Mesodermal cell (in vitro differentiated cells): ENCODE data around the gene ZNF497. TPM values are rescaled to one million over a fixed set of nuclear protein-coding genes. Genes with fewer than 3 reads are reported as not detected.
A peak's percentile ranks its signal among the peaks of the same experiment; 100 is the strongest.
"Not testable (repeated sequence)": the region's sequence is repeated elsewhere in the genome, so short reads cannot be mapped to it uniquely, and the experiment has no call there.

ENCODE experiments used
- H3K27ac ChIP-seq: 2 replicates; pipeline ENCODE4 v1.7.0; 2013; ENCODE audit warnings: mild to moderate bottlenecking, low read depth, low read length, moderate library complexity; ENCODE audit not compliant: severe bottlenecking
- H3K36me3 ChIP-seq: 2 replicates; pipeline ENCODE4 v1.7.1; 2013; ENCODE audit warnings: mild to moderate bottlenecking, low read length, moderate library complexity; ENCODE audit not compliant: control insufficient read depth, insufficient read depth
- H3K4me1 ChIP-seq: one replicate; pipeline ENCODE4 v1.7.1; 2013; ENCODE audit warnings: mild to moderate bottlenecking, low read length; ENCODE audit not compliant: insufficient read depth, control insufficient read depth, poor library complexity, severe bottlenecking
- H3K4me3 ChIP-seq: 2 replicates; pipeline ENCODE4 v1.7.0; 2013; ENCODE audit warnings: low read length, control low read depth, mild to moderate bottlenecking; ENCODE audit not compliant: insufficient read depth, poor library complexity, severe bottlenecking; ENCODE audit errors: extremely low read depth
- H3K9me3 ChIP-seq: 2 replicates; pipeline ENCODE4 v1.7.1; 2013; ENCODE audit warnings: mild to moderate bottlenecking, low read length, moderate library complexity; ENCODE audit not compliant: control insufficient read depth
- WGBS, 2 experiments: methylation state at CpG; one replicate each; pipeline ENCODE4 v1.1.5; 2013; ENCODE audit warnings: missing lambda C conversion rate in 2 of 2; ENCODE audit not compliant: insufficient coverage in 2 of 2; 5-methylcytosine and 5-hydroxymethylcytosine counted together
- polyA plus RNA-seq, 2 experiments: library from polyadenylated mRNA; stranded (reverse); fragments of 50-300 nt; gene quantifications; one replicate each; pipeline ENCODE4 v1.2.3, GENCODE V29; 2013

ZNF497 gene
- 1.6 TPM for polyA plus RNA-seq (2013, experiment 1 of 2)
- 1.2 TPM for polyA plus RNA-seq (2013, experiment 2 of 2)

DNA sequence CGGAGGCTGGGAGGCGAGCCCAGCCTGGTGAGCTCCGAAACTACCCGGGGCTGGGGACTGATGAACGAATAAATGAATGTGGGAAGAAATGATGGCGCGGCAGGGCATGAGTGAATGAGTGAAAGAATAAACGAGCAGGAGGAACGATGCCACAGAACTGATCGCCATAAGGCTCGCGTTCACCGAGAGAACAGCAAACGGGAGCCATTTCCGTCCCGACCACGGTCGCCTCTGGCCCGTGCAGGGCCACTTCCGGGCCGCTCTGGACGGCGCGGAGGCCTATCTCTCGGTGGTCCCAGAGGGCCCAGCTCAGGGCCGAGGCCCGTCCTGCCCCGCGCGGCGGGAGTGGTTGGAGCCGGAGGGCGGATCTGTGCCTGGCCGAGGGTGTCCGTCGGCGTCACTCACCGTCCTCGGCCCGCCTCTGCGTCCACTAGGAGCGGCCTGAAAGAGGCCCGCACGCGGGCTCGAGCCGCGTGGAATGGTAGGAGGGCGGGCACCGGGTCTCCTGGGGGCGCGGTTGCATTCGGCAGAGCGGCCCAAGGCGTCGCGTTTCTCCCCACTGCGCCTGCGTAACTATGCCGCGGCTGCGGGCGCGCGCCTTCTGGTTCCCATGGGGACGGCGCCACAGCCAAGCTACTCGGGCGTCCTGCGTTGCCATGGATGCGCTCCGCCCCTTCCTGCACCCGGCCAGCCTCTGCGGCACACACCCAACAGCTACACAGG lies at the start of gene ZNF497:
Gene ZNF497, minus strand, starts transcription at position 480 of the 723 bp plus-strand sequence. CDS start 5,116 bp downstream, outside the sequence.
- Histone ChIP-seq H3K4me3 (peak within 1 kb of the TSS; percentile 78), H3K36me3 (no peaks in the 10 kb centered on the region), H3K9me3 (no peaks in the 10 kb centered on the region), H3K4me1 (peaks cover 3% of the 10 kb centered on the region), H3K27ac (peak within 1 kb of the TSS; percentile 92)
- WGBS, 2 experiments = 0 to 1% methylated on average over 69 to 74 of the region's 74 CpGs

DNA sequence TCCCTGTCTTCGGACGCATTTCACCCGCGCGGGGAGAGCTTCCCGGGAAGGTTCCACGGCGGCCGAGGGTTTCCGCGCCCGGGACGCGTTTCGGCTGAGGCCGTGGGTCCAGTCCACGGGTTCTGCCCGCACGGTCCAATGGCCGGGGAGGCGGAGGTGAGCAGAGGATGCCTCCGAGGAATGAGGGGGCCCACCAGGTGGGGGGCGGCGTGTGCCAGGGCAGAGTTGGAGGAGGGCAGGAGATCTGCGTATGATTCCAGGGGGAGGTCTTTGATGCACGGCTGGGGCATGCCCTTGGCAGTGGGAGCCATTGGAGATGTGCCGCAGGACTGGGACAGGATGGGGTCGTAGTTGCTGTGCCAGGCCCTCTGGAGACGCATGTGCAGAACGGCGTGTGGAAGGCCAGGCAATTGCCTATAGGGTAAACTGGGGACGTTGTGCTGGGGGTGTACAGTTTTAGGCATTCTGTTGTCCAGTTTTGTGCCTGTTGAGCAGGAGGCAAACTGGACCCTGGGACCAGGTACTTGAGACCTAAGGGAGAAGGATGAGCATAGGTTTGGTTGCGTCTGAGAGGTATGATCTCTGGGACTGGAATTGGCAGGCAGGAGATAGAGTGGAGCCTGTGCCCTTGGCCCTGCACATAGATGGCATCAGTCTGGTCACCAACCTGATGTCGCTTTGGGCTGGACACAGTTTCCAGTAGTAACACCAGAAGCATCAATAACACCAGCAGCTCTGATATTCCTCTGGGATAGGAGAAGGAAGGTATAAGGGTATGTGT lies 46.6 kb upstream of the ZNF497 start:
- Histone ChIP-seq H3K27ac (peak overlapping the region; percentile 29), H3K4me1 (peaks cover 4% of the 10 kb centered on the region), H3K4me3 (peak overlapping the region; percentile 84), H3K36me3 (no peaks in the 10 kb centered on the region), H3K9me3 (no peaks in the 10 kb centered on the region)
- 12 to 15% methylated on average over 33 to 34 of the region's 34 CpGs for WGBS, 2 experiments

DNA sequence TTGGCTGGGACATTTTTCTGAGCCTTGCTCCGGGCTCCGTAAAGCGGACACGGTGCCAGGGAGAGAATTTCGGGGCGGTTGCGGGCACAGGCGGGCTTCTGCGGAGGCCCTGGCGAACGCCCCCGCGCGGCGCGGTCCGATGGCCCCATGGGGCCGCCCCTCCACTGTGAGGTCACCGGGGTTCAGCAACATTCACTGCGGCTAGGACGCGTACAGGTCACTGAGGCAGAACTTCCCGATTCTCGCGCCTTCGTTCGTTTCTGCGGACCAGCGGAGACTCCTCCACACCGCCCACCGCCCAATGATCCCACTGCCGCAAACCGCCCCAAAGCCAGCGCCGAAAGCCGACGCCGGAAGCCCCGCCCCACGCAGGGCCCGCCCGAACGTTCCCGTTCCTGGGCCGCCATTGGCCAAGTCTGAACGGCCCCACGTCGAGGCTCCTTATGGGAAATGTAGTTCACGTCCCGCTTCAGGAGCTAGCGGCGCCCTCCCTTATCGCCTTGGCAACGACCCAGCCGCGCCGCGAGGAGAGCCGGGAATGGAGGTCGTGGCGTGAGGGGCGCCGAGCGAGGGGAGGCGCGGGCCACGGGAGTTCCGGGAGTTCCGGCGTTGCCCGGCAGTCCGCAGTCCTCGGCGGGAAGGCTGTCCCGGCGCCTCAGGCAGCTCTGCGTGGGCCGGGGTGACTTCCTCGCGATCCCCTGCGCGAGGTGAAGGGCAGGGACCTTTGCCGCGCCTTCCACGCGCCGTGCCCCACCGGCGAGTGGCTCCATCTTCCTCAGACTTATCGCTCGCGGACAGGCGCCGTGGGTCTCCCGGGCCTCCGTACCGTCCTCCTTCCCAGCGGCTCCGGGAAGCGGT lies 45.8 kb upstream of the ZNF497 start, which contains the start of gene ZNF584:
Gene ZNF584, plus strand, starts transcription at position 498 of the 858 bp plus-strand sequence. CDS start 499 bp downstream, outside the sequence.
- peak within 1 kb of the TSS; percentile 84 for H3K4me3 ChIP-seq
- peaks cover 4% of the 10 kb centered on the region for H3K4me1 ChIP-seq
- H3K9me3 ChIP-seq = no peaks in the 10 kb centered on the region
- 0 to 1% methylated on average over 97 to 99 of the region's 100 CpGs for WGBS, 2 experiments
- peak within 1 kb of the TSS; percentile 89 for H3K27ac ChIP-seq
- peaks cover 4% of the 10 kb centered on the region for H3K36me3 ChIP-seq

DNA sequence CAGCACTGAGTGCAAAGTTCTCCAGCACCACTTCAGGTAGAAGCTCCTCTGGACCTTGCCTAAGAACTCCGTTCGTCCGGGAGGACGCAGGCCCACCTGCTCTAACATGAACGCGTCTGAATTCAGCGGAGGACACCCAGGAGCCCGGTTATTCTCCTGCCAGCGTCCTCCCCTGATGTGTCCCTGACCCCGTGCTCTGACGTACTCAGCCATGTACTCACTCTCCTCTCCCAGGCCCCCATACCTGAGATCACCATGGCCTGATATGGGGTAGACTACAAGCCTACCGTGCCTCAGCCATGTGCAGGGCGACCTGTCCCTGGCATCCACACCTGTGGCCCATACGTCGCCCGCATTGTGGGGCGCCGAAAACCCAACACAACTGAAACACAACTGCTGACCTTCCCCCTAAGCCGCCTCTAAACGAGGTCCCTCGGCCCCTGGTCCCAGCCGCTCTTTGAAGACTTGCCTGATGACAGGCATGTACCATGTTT lies 45.2 kb upstream of the ZNF497 start:
- Histone ChIP-seq H3K27ac (peak overlapping the region; percentile 89), H3K36me3 (peaks cover 4% of the 10 kb centered on the region), H3K4me1 (peaks cover 4% of the 10 kb centered on the region), H3K4me3 (peak overlapping the region; percentile 84), H3K9me3 (no peaks in the 10 kb centered on the region)
- WGBS, 2 experiments = 24 to 31% methylated on average over 20 of the region's 22 CpGs

DNA sequence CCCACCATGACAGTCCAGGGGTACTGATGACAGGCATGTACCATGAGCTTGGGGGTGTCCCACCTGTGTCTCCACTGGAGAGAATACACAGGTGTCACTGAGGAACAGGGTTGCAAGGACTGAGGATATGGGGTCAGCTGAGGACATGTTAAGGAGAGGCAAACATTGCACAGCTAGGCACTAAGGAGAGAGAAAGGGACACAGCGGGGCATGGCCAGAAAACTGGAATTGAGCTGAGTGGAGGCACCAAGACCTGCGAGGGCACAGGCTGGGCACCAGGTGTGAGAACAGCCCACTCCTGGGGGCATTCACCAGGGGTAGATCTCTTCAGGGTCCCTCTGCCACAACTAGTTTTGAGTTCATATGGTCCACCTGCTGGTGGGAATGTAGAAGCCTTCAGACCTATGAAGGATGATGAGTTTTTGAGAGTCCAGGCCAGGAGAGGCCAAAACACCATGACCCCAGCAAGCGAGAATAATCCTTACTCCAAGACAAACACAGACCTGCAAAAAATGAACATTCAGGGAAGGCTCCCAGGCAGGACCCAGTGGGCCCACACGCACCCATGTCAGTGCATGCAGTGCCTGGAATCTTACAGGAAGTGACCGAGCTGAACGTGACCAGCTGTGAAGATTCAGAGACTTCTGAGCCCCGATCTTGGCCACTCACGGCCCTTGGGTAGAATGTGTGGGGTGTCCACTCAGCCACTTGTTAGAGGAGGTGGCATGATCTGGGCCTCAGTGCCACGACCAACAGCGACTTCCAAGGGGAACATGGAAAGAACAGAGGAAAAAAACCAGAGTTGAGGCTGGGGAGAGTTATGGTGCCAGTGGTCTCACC lies 44.5 kb upstream of the ZNF497 start:
- Histone ChIP-seq H3K9me3 (no peaks in the 10 kb centered on the region), H3K36me3 (peaks cover 4% of the 10 kb centered on the region), H3K27ac (no peak overlapping the region), H3K4me3 (peak overlapping the region; percentile 84), H3K4me1 (peaks cover 4% of the 10 kb centered on the region)
- 89 to 92% methylated on average over 9 to 10 of the region's 10 CpGs for WGBS, 2 experiments

DNA sequence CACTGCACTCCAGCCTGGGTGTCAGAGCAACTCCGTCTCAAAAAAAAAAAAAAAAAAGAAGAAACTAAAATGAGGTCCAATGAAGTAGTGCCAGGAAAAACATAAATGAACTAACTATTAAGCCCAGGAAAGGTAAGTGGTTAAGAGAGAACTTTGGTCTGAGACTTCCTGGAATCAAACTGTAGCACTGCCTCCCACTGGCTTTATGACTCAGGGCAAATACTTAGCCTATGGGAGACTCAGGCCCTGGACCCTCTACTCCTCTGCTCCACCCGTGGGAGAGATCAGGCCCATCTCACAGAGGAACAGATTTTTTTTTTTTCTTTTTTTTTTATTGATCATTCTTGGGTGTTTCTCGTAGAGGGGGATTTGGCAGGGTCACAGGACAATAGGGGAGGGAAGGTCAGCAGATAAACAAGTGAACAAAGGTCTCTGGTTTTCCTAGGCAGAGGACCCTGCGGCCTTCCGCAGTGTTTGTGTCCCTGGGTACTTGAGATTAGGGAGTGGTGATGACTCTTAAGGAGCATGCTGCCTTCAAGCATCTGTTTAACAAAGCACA lies 41.4 kb upstream of the ZNF497 start:
- H3K9me3 ChIP-seq, H3K27ac ChIP-seq, H3K4me1 ChIP-seq, H3K4me3 ChIP-seq, H3K36me3 ChIP-seq: not testable (repeated sequence)
- 100% methylated on average over 1 of the region's 5 CpGs; no CpG with 5 or more reads in 1 of the 2 experiments for WGBS, 2 experiments

DNA sequence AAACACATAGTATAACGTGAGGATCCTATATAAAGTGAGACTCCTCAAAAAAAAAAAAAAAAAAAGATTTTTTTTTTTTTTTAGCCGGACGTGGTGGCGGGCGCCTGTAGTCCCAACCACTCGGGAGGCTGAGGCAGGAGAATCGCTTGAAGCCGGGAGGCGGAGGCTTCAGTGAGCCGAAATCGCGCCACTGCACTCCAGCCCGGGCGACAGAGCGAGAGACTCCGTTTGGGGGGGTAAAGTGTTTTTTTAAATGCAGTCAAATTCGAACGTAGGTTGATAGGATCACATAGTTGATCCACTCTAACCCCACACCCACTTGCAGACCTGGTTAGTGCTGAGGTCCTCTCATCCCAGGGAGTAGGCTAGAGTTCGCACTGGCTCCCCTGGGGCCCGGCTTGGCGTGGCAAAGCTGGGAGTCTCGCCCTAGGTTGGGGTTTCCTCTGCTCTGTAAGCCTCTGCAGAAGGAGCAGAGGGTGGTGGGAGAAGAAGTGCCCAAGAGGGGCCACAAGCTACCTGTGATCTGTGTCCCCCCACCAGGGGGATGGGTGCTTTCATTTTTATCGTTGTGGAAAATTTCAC lies 39.4 kb upstream of the ZNF497 start:
- WGBS, 2 experiments = 39 to 49% methylated on average over 10 to 19 of the region's 23 CpGs
- peaks cover 6% of the 10 kb centered on the region for H3K4me1 ChIP-seq
- H3K36me3 ChIP-seq = peaks cover 4% of the 10 kb centered on the region
- H3K4me3 ChIP-seq = peak overlapping the region; percentile 75
- no peaks in the 10 kb centered on the region for H3K9me3 ChIP-seq
- no peak overlapping the region for H3K27ac ChIP-seq

DNA sequence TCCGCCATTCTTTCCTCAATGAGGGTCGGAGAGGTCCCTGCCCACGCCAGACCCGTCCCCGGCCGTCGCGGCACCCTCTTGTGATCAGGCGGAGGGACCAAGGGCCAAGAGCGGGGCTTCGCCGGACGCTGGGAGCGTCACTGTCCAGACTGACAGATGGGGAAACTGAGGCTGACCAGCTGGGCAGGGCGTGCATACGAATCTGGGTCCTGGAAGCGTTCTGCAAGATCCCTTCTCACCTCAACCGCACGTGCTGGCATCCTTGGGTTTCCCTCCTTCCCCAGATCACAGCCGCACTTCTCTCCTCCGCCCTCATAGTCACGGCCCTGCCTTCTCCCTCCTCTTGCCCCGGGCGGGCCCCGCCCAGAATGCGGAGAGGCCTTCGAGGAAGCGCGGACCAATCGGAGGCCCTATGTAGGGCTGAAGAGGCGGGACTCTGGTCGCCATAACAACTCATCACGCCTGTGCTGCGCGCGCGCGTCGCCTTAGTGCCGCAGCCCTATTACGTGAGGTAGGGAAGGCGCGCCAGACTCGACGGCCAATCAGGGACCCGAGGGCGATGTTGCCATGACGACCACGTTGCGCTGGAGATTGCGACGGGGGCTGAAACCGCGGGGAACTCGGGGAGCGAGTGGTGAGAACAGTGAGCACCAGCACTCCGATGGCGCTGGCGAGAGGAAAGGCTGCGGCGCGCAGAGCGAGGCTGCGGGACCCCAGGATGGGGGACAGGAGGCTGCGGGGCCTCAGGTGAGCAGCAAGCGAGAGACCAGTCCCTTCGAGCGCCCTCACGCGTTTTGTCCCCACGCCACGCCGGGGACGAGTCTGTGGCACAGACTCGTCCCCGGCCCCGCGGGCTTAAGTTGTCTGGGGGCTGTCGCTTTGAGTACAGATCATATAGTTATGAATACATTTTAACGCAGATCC lies 38.6 kb upstream of the ZNF497 start:
- peak overlapping the region; percentile 75 for H3K4me3 ChIP-seq
- H3K4me1 ChIP-seq = peaks cover 6% of the 10 kb centered on the region
- H3K36me3 ChIP-seq = peaks cover 4% of the 10 kb centered on the region
- peak overlapping the region; percentile 67 for H3K27ac ChIP-seq
- H3K9me3 ChIP-seq = no peaks in the 10 kb centered on the region
- 2 to 10% methylated on average over 49 to 57 of the region's 80 CpGs for WGBS, 2 experiments
